Neuron (in vitro differentiated cells): ENCODE measurements around the gene SLC17A4.

Source experiments
- H2AFZ ChIP-seq: one replicate; pipeline ENCODE4 v1.6.1; 2013; ENCODE audit warnings: low read depth, mild to moderate bottlenecking, inconsistent platforms, low read length, moderate library complexity
- H3K27me3 ChIP-seq: one replicate; pipeline ENCODE4 v1.6.1; 2013; ENCODE audit warnings: low read length; ENCODE audit not compliant: insufficient read depth
- H3K36me3 ChIP-seq: one replicate; pipeline ENCODE4 v1.6.1; 2013; ENCODE audit warnings: low read length; ENCODE audit not compliant: insufficient read depth
- H3K4me1 ChIP-seq: one replicate; pipeline ENCODE4 v1.6.1; 2013; ENCODE audit warnings: low read length; ENCODE audit not compliant: insufficient read depth
- H3K4me3 ChIP-seq: 2 replicates; pipeline ENCODE4 v1.5.1; 2013; ENCODE audit warnings: mild to moderate bottlenecking, low read length, moderate library complexity
- H3K9me3 ChIP-seq: one replicate; pipeline ENCODE4 v1.6.1; 2013; ENCODE audit warnings: low read length

The SLC17A4 gene

GRCh38 chr6:25794784-25795183, 40.2 kb downstream of the SLC17A4 start:
- Histone ChIP-seq H3K9me3 (no peaks in the 10 kb centered on the region), H3K4me1 (no peaks in the 10 kb centered on the region), H3K36me3 (no peaks in the 10 kb centered on the region), H3K4me3 (no peak overlapping the region), H2AFZ (no peak overlapping the region), H3K27me3 (peaks cover 3% of the 10 kb centered on the region)

DNA sequence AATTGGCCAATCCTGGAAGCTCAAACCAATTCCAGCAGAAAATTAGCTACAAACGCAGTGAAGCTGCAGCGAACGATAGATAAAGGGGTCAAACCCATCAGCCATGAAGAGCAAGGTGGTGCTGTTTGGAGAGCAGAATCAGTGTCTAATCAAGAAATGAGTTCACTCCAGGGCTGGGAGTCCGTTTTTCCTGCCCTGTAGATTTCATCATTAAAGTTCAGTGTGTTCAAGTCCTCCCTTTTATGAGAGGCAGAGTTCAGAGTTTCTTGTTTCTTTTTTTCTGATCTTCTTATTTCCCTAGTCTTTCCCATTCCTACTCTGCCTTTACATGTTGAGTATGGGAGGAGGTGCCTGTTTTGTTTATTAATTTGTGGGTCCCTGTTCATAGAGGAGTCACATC, 46.9 kb downstream of the SLC17A4 start:
- H2AFZ ChIP-seq: no peak overlapping the region
- H3K9me3 ChIP-seq: no peaks in the 10 kb centered on the region
- H3K36me3 ChIP-seq: no peaks in the 10 kb centered on the region
- peaks cover 3% of the 10 kb centered on the region for H3K27me3 ChIP-seq
- no peak overlapping the region for H3K4me3 ChIP-seq
- H3K4me1 ChIP-seq: no peaks in the 10 kb centered on the region

DNA sequence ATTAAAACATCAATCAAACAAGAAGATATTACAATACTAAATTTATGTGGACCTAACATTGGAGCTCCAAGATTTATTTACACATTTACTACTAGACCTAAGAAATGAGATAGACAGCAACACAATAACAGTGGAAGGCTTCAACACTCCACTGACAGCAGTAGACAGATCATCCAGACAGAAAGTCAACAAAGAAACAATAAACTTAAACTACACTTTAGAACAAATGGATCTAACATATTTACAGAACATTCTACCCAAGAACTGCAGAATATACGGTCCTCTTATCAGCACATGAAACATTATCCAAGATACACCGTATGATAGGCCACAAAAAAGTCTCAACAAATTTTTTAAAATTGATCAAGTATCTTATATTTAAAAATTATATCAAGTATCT, 50.3 kb downstream of the SLC17A4 start:
- no peaks in the 10 kb centered on the region for H3K27me3 ChIP-seq
- no peaks in the 10 kb centered on the region for H3K36me3 ChIP-seq
- no peak overlapping the region for H2AFZ ChIP-seq

DNA sequence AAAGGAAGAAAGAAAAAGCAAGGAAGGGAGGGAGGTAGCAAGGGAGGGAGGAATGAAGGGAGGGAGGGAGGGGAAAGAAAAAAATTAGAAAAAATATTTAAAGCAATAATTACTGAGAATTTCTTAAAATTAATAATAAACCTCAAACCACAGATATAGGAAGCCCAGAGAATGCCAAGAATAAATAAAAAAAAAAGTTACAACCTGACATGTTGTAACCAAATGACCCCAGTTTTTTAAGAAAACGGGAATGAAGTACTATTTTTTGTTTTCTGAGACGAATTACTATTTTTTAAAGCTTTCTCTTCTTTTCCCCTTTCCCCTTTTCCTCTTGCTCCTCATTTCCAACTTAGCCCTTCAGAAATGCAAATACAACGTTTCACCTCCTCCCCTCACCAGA, 60.7 kb downstream of the SLC17A4 start:
- Histone ChIP-seq H3K27me3 (no peaks in the 10 kb centered on the region), H3K9me3 (no peaks in the 10 kb centered on the region), H2AFZ (no peak overlapping the region), H3K4me1 (no peaks in the 10 kb centered on the region), H3K36me3 (no peaks in the 10 kb centered on the region), H3K4me3 (no peak overlapping the region)

More for the DNA sequence above, 50.3 kb downstream of the SLC17A4 start:
- Histone ChIP-seq H3K4me3 (no peak overlapping the region), H3K9me3 (no peaks in the 10 kb centered on the region), H3K4me1 (no peaks in the 10 kb centered on the region)

DNA sequence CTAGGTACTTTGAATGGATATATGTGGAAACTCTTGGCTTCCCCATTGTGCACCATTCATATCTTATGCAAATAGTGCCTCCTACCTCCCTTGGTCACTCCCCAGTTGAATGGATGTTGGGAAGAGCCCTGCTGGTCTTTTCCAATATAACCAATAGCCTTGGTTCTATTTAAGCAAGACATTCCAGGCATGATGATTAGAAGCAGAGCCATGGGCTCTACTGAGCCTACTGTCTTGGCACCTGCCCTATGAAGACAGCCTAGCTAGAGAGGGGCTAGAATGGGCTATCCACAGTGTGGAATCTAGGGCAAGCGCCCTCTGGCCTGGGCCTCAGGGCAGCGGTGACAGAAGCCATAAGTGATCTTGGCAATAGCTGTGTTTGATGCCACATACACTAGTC, 61.7 kb downstream of the SLC17A4 start:
- Histone ChIP-seq H3K27me3 (no peaks in the 10 kb centered on the region), H3K9me3 (no peaks in the 10 kb centered on the region), H3K36me3 (no peaks in the 10 kb centered on the region), H2AFZ (no peak overlapping the region), H3K4me3 (no peak overlapping the region), H3K4me1 (no peaks in the 10 kb centered on the region)

DNA sequence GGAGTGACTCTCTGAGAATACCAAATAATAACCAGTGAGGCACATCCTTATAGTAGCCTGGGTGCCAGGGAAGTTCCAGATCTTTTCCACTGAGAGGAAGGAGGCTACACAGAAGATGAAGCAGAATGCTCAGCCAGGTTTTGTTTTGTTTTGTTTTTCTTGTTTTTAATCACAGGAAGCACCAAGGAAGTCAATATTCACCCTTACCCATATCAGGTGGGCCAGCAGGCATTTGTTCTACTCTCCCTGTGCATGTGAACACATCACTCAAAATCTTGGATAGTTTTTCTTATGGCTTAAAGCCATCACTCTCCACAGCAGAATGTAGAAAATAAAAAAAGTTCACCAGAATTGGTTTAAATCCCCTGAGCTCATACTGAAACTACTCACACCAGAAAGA, 66.8 kb downstream of the SLC17A4 start:
- Histone ChIP-seq H3K9me3 (no peaks in the 10 kb centered on the region), H2AFZ (no peak overlapping the region), H3K4me3 (no peak overlapping the region), H3K36me3 (no peaks in the 10 kb centered on the region), H3K4me1 (no peaks in the 10 kb centered on the region), H3K27me3 (no peaks in the 10 kb centered on the region)

DNA sequence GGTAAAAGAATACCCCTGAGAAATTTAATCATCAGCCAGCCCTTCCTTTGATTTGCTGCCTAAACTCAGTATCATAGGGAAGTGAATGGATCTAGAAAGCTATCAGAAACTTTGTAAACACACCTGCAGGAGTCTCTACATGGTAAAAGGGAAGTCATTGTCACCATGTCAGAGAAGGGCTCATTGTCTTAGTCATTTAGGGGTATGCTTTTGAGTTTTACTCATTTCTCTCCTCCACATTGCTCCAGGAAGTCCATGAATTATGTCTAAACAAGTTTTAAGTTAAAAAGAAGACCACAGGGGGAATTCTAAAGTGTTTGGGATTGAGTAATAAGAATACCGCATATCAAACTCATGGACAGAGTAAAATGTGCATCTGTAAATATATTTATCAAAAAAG, 74.8 kb downstream of the SLC17A4 start:
- H3K27me3 ChIP-seq: peaks cover 2% of the 10 kb centered on the region
- no peaks in the 10 kb centered on the region for H3K9me3 ChIP-seq
- H3K4me3 ChIP-seq: no peak overlapping the region
- no peaks in the 10 kb centered on the region for H3K36me3 ChIP-seq
- no peaks in the 10 kb centered on the region for H3K4me1 ChIP-seq
- no peak overlapping the region for H2AFZ ChIP-seq

- Histone ChIP-seq H3K4me3 (no peak overlapping the region), H3K9me3 (no peaks in the 10 kb centered on the region), H3K4me1 (no peaks in the 10 kb centered on the region), H3K36me3 (no peaks in the 10 kb centered on the region), H3K27me3 (peaks cover 2% of the 10 kb centered on the region), H2AFZ (no peak overlapping the region)
Observed at GRCh38 chr6:25830458-25830857, 75.9 kb downstream of the SLC17A4 start.
